GM12892 (cell line): ENCODE measurements around the gene CAB39L.

Experiments used
- POLR2A ChIP-seq: IDR thresholded peaks from 2 replicates; pipeline ENCODE4 v1.6.1; 2011; ENCODE audit warnings: low read depth, low read length, control low read depth
- POLR2AphosphoS5 ChIP-seq: IDR thresholded peaks from 2 replicates; pipeline ENCODE4 v1.6.1; 2011; ENCODE audit warnings: low read depth, low read length, control low read depth
- TAF1 ChIP-seq: IDR thresholded peaks from 2 replicates; pipeline ENCODE4 v1.6.1; 2011; ENCODE audit warnings: low read depth, mild to moderate bottlenecking, control low read depth, low read length, borderline replicate concordance

DNA sequence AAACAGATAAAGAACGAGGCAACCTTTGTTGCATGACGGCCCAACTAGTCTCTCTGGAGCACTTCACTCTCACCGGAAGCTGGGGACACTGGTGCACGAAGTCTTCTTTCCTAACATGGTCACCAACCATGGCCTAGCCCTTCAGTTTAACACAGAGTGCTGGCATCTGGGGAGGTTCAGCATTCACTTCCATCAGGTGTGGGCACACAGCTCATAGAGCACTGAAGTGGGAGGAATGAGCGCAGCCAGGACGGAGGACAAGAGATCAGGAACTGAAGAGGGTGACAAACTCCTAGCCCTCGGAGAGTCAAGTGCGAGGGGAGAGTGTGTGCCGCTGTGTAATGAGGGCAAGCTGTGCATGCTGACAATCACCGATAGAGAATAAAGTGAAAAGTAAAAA, 103.7 kb downstream of the CAB39L start:
- no peak for TF ChIP-seq POLR2AphosphoS5
- no peak for TF ChIP-seq TAF1
- no peak for TF ChIP-seq POLR2A
